Activated T-helper 2 cell treated with anti-CD3 and anti-CD28 coated beads, Interferon-gamma antibody, Interleukin-2, Interleukin-4, amounts not matched to agents 10 μg/mL and 5 μg/mL and 100 μg/mL, durations not matched to agents 14 hours and 24 hours and 36 hours (primary cell): ENCODE measurements around the gene LYST. TPM values are rescaled to one million over a fixed set of nuclear protein-coding genes. Genes with fewer than 3 reads are reported as not detected.

Source experiments
- DNase-seq: peaks from one replicate; pipeline ENCODE4 v3.0.0; 2021; ENCODE audit warnings: low spot score
- H3K27ac Mint-ChIP-seq: one replicate; pipeline ENCODE4 v1.8.0; 2021; ENCODE audit warnings: mixed read lengths
- H3K27me3 Mint-ChIP-seq: one replicate; pipeline ENCODE4 v1.8.0; 2021; ENCODE audit warnings: low read depth, mixed read lengths
- H3K36me3 Mint-ChIP-seq: one replicate; pipeline ENCODE4 v1.8.0; 2021; ENCODE audit warnings: low read depth, mixed read lengths
- H3K4me1 Mint-ChIP-seq: one replicate; pipeline ENCODE4 v1.8.0; 2021; ENCODE audit warnings: low read depth, mixed read lengths
- H3K4me3 Mint-ChIP-seq: one replicate; pipeline ENCODE4 v1.8.0; 2021; ENCODE audit warnings: low read depth, mild to moderate bottlenecking, moderate library complexity, mixed read lengths
- H3K9me3 Mint-ChIP-seq: one replicate; pipeline ENCODE4 v1.8.0; 2021; ENCODE audit warnings: mixed read lengths
- intact Hi-C: fragments of 100-400 bp; cut with micrococcal nuclease; formaldehyde crosslinking; loops from one replicate; pipeline ENCODE4 v1.15.1; 2023
- total RNA-seq: library from RNA; stranded (reverse); gene quantifications from 2 replicates; pipeline ENCODE4 v1.2.3, GENCODE V29; 2022

LYST gene
- total RNA-seq, 1 donor from 2014 or later: 98.6 TPM

- Mint-ChIP-seq H3K4me1 (peaks cover 4% of the 10 kb centered on the region), H3K9me3 (no peaks in the 10 kb centered on the region), H3K27me3 (no peaks in the 10 kb centered on the region), H3K27ac (no peak overlapping the region), H3K4me3 (no peak overlapping the region), H3K36me3 (peaks cover 7% of the 10 kb centered on the region)
- DNase-seq: no peak
- intact Hi-C loops: no loop called here
Observed at GRCh38 chr1:235617140-235617539, 249.6 kb downstream of the LYST start.

GRCh38 chr1:235614442-235614954 lies 252.2 kb downstream of the LYST start:
- peaks cover 10% of the 10 kb centered on the region for H3K36me3 Mint-ChIP-seq
- no peaks in the 10 kb centered on the region for H3K27me3 Mint-ChIP-seq
- H3K4me3 Mint-ChIP-seq: no peak overlapping the region
- intact Hi-C loops: no loop called here
- no peak for DNase-seq
- H3K9me3 Mint-ChIP-seq: no peaks in the 10 kb centered on the region
- H3K4me1 Mint-ChIP-seq: peaks cover 8% of the 10 kb centered on the region
- H3K27ac Mint-ChIP-seq: no peak overlapping the region

GRCh38 chr1:235613602-235614001 lies 253.1 kb downstream of the LYST start:
- intact Hi-C loops: no loop called here
- H3K4me3 Mint-ChIP-seq: no peak overlapping the region
- H3K27me3 Mint-ChIP-seq: no peaks in the 10 kb centered on the region
- no peak overlapping the region for H3K27ac Mint-ChIP-seq
- H3K9me3 Mint-ChIP-seq: no peaks in the 10 kb centered on the region
- no peak for DNase-seq
- H3K4me1 Mint-ChIP-seq: peaks cover 8% of the 10 kb centered on the region
- peaks cover 10% of the 10 kb centered on the region for H3K36me3 Mint-ChIP-seq

GRCh38 chr1:235612761-235613160 lies 253.9 kb downstream of the LYST start:
- DNase-seq: no peak
- Mint-ChIP-seq H3K36me3 (peaks cover 10% of the 10 kb centered on the region), H3K27me3 (no peaks in the 10 kb centered on the region), H3K27ac (no peak overlapping the region), H3K4me3 (no peak overlapping the region), H3K4me1 (peaks cover 8% of the 10 kb centered on the region), H3K9me3 (no peaks in the 10 kb centered on the region)
- intact Hi-C loops: no loop called here

Other genes starting within 250 kb of the LYST start
- 167 and 170 TPM in 2 replicates for gene GNG4, start 217.1 kb downstream of the LYST start, total RNA-seq
- gene NID1, start 198.2 kb upstream of the LYST start, total RNA-seq: 0.39 and 0.55 TPM in 2 replicates